ENCODE results near the gene PROB1.

PROB1 gene

GRCh38 chr5:139378101-139378825 lies 16.6 kb downstream of the PROB1 start:
- Histone ChIP-seq H3K27ac (ENCODE audit: insufficient read depth, low read depth, low read length, poor library complexity, severe bottlenecking) (no peak overlapping the region), H3K4me3 (ENCODE audit: insufficient read depth, low read depth, low read length) (no peak overlapping the region), H3K9me3 (ENCODE audit: control insufficient read depth, low read length) (no peaks in the 10 kb centered on the region), H3K36me3 (ENCODE audit: control insufficient read depth, insufficient read depth, low read length) (no peaks in the 10 kb centered on the region), H3K27me3 (ENCODE audit: control insufficient read depth, insufficient read depth, low read length, poor library complexity, severe bottlenecking) (no peaks in the 10 kb centered on the region), H3K4me1 (ENCODE audit: control insufficient read depth, insufficient read depth, low read length) (no peaks in the 10 kb centered on the region)
- 92 to 93% methylated on average over 47 of the region's 47 CpGs for WGBS, 2 experiments

GRCh38 chr5:139377226-139377625 lies 17.7 kb downstream of the PROB1 start:
- 94 to 95% methylated on average over 3 of the region's 3 CpGs for WGBS, 2 experiments
- no peaks in the 10 kb centered on the region for H3K9me3 ChIP-seq (ENCODE audit: control insufficient read depth, low read length)
- H3K36me3 ChIP-seq (ENCODE audit: control insufficient read depth, insufficient read depth, low read length): no peaks in the 10 kb centered on the region
- no peaks in the 10 kb centered on the region for H3K4me1 ChIP-seq (ENCODE audit: control insufficient read depth, insufficient read depth, low read length)
- no peaks in the 10 kb centered on the region for H3K27me3 ChIP-seq (ENCODE audit: control insufficient read depth, insufficient read depth, low read length, poor library complexity, severe bottlenecking)
- no peak overlapping the region for H3K4me3 ChIP-seq (ENCODE audit: insufficient read depth, low read depth, low read length)
- no peak overlapping the region for H3K27ac ChIP-seq (ENCODE audit: insufficient read depth, low read depth, low read length, poor library complexity, severe bottlenecking)

- no peaks in the 10 kb centered on the region for H3K9me3 ChIP-seq (ENCODE audit: control insufficient read depth, low read length)
- H3K36me3 ChIP-seq (ENCODE audit: control insufficient read depth, insufficient read depth, low read length): peaks cover 2% of the 10 kb centered on the region
- 89 to 93% methylated on average over 7 of the region's 7 CpGs for WGBS, 2 experiments
- no peaks in the 10 kb centered on the region for H3K27me3 ChIP-seq (ENCODE audit: control insufficient read depth, insufficient read depth, low read length, poor library complexity, severe bottlenecking)
- no peaks in the 10 kb centered on the region for H3K4me1 ChIP-seq (ENCODE audit: control insufficient read depth, insufficient read depth, low read length)
- no peak overlapping the region for H3K27ac ChIP-seq (ENCODE audit: insufficient read depth, low read depth, low read length, poor library complexity, severe bottlenecking)
- no peak overlapping the region for H3K4me3 ChIP-seq (ENCODE audit: insufficient read depth, low read depth, low read length)
Observed at GRCh38 chr5:139376364-139376763, 18.5 kb downstream of the PROB1 start.

GRCh38 chr5:139374909-139375308 lies 20.0 kb downstream of the PROB1 start:
- H3K4me3 ChIP-seq (ENCODE audit: insufficient read depth, low read depth, low read length): no peak overlapping the region
- no peaks in the 10 kb centered on the region for H3K27me3 ChIP-seq (ENCODE audit: control insufficient read depth, insufficient read depth, low read length, poor library complexity, severe bottlenecking)
- H3K4me1 ChIP-seq (ENCODE audit: control insufficient read depth, insufficient read depth, low read length): no peaks in the 10 kb centered on the region
- no peak overlapping the region for H3K27ac ChIP-seq (ENCODE audit: insufficient read depth, low read depth, low read length, poor library complexity, severe bottlenecking)
- no peaks in the 10 kb centered on the region for H3K9me3 ChIP-seq (ENCODE audit: control insufficient read depth, low read length)
- H3K36me3 ChIP-seq (ENCODE audit: control insufficient read depth, insufficient read depth, low read length): peaks cover 9% of the 10 kb centered on the region
- 90 to 93% methylated on average over 2 of the region's 2 CpGs for WGBS, 2 experiments

GRCh38 chr5:139371482-139372435 lies 23.1 kb downstream of the PROB1 start:
- H3K27me3 ChIP-seq (ENCODE audit: control insufficient read depth, insufficient read depth, low read length, poor library complexity, severe bottlenecking): no peaks in the 10 kb centered on the region
- H3K4me3 ChIP-seq (ENCODE audit: insufficient read depth, low read depth, low read length): no peak overlapping the region
- H3K27ac ChIP-seq (ENCODE audit: insufficient read depth, low read depth, low read length, poor library complexity, severe bottlenecking): no peak overlapping the region
- no peaks in the 10 kb centered on the region for H3K4me1 ChIP-seq (ENCODE audit: control insufficient read depth, insufficient read depth, low read length)
- 96% methylated on average over 7 of the region's 7 CpGs for WGBS, 2 experiments
- H3K9me3 ChIP-seq (ENCODE audit: control insufficient read depth, low read length): no peaks in the 10 kb centered on the region
- peaks cover 18% of the 10 kb centered on the region for H3K36me3 ChIP-seq (ENCODE audit: control insufficient read depth, insufficient read depth, low read length)

- Histone ChIP-seq H3K27ac (ENCODE audit: insufficient read depth, low read depth, low read length, poor library complexity, severe bottlenecking) (no peak overlapping the region), H3K9me3 (ENCODE audit: control insufficient read depth, low read length) (no peaks in the 10 kb centered on the region), H3K27me3 (ENCODE audit: control insufficient read depth, insufficient read depth, low read length, poor library complexity, severe bottlenecking) (no peaks in the 10 kb centered on the region), H3K4me1 (ENCODE audit: control insufficient read depth, insufficient read depth, low read length) (no peaks in the 10 kb centered on the region), H3K36me3 (ENCODE audit: control insufficient read depth, insufficient read depth, low read length) (peaks cover 40% of the 10 kb centered on the region), H3K4me3 (ENCODE audit: insufficient read depth, low read depth, low read length) (no peak overlapping the region)
- 91 to 100% methylated on average over 1 of the region's 1 CpG for WGBS, 2 experiments
Observed at GRCh38 chr5:139369181-139369580, 25.7 kb downstream of the PROB1 start.

- no peaks in the 10 kb centered on the region for H3K27me3 ChIP-seq (ENCODE audit: control insufficient read depth, insufficient read depth, low read length, poor library complexity, severe bottlenecking)
- H3K4me3 ChIP-seq (ENCODE audit: insufficient read depth, low read depth, low read length): no peak overlapping the region
- no peaks in the 10 kb centered on the region for H3K4me1 ChIP-seq (ENCODE audit: control insufficient read depth, insufficient read depth, low read length)
- H3K36me3 ChIP-seq (ENCODE audit: control insufficient read depth, insufficient read depth, low read length): peaks cover 46% of the 10 kb centered on the region
- 97 to 99% methylated on average over 2 of the region's 2 CpGs for WGBS, 2 experiments
- H3K27ac ChIP-seq (ENCODE audit: insufficient read depth, low read depth, low read length, poor library complexity, severe bottlenecking): no peak overlapping the region
- H3K9me3 ChIP-seq (ENCODE audit: control insufficient read depth, low read length): no peaks in the 10 kb centered on the region
Observed at GRCh38 chr5:139368613-139369012, 26.3 kb downstream of the PROB1 start.

- Histone ChIP-seq H3K4me3 (ENCODE audit: insufficient read depth, low read depth, low read length) (no peak overlapping the region), H3K27ac (ENCODE audit: insufficient read depth, low read depth, low read length, poor library complexity, severe bottlenecking) (no peak overlapping the region), H3K36me3 (ENCODE audit: control insufficient read depth, insufficient read depth, low read length) (peaks cover 43% of the 10 kb centered on the region), H3K9me3 (ENCODE audit: control insufficient read depth, low read length) (no peaks in the 10 kb centered on the region), H3K27me3 (ENCODE audit: control insufficient read depth, insufficient read depth, low read length, poor library complexity, severe bottlenecking) (no peaks in the 10 kb centered on the region), H3K4me1 (ENCODE audit: control insufficient read depth, insufficient read depth, low read length) (no peaks in the 10 kb centered on the region)
- 98 to 100% methylated on average over 2 of the region's 2 CpGs for WGBS, 2 experiments
Observed at GRCh38 chr5:139364466-139364865, 30.4 kb downstream of the PROB1 start.

- no peak overlapping the region for H3K4me3 ChIP-seq (ENCODE audit: insufficient read depth, low read depth, low read length)
- no peaks in the 10 kb centered on the region for H3K4me1 ChIP-seq (ENCODE audit: control insufficient read depth, insufficient read depth, low read length)
- H3K9me3 ChIP-seq (ENCODE audit: control insufficient read depth, low read length): no peaks in the 10 kb centered on the region
- peaks cover 43% of the 10 kb centered on the region for H3K36me3 ChIP-seq (ENCODE audit: control insufficient read depth, insufficient read depth, low read length)
- 96 to 97% methylated on average over 2 of the region's 2 CpGs for WGBS, 2 experiments
- H3K27ac ChIP-seq (ENCODE audit: insufficient read depth, low read depth, low read length, poor library complexity, severe bottlenecking): no peak overlapping the region
- no peaks in the 10 kb centered on the region for H3K27me3 ChIP-seq (ENCODE audit: control insufficient read depth, insufficient read depth, low read length, poor library complexity, severe bottlenecking)
Observed at GRCh38 chr5:139363937-139364336, 31.0 kb downstream of the PROB1 start.

- Histone ChIP-seq H3K36me3 (ENCODE audit: control insufficient read depth, insufficient read depth, low read length) (peaks cover 36% of the 10 kb centered on the region), H3K27ac (ENCODE audit: insufficient read depth, low read depth, low read length, poor library complexity, severe bottlenecking) (no peak overlapping the region), H3K4me3 (ENCODE audit: insufficient read depth, low read depth, low read length) (no peak overlapping the region), H3K4me1 (ENCODE audit: control insufficient read depth, insufficient read depth, low read length) (no peaks in the 10 kb centered on the region), H3K9me3 (ENCODE audit: control insufficient read depth, low read length) (no peaks in the 10 kb centered on the region), H3K27me3 (ENCODE audit: control insufficient read depth, insufficient read depth, low read length, poor library complexity, severe bottlenecking) (no peaks in the 10 kb centered on the region)
- 93 to 97% methylated on average over 6 of the region's 6 CpGs for WGBS, 2 experiments
Observed at GRCh38 chr5:139361835-139362429, 33.0 kb downstream of the PROB1 start.

Data from ectodermal cell (in vitro differentiated cells).